H9 (cell line): ENCODE results near the gene ZNF396. TPM values are rescaled to one million over a fixed set of nuclear protein-coding genes. Genes with fewer than 3 reads are reported as not detected.

Source experiments
- DNase-seq: peaks from one replicate; pipeline ENCODE4 v3.0.0-alpha.2; 2017
- H2AFZ ChIP-seq: one replicate; pipeline ENCODE4 v1.6.1; 2013; ENCODE audit warnings: mild to moderate bottlenecking, low read length, control low read depth, moderate library complexity
- H2AK5ac ChIP-seq: 2 replicates; pipeline ENCODE4 v1.6.1; 2013; ENCODE audit warnings: low read length, control low read depth, mixed read lengths; ENCODE audit not compliant: insufficient read length
- H2BK120ac ChIP-seq: one replicate; pipeline ENCODE4 v1.6.1; 2013; ENCODE audit warnings: low read depth, mild to moderate bottlenecking, low read length, control low read depth, inconsistent platforms; ENCODE audit not compliant: poor library complexity, severe bottlenecking
- H2BK12ac ChIP-seq: 2 replicates; pipeline ENCODE4 v1.6.1; 2013; ENCODE audit warnings: low read length, control low read depth, mixed read lengths, low read depth; ENCODE audit not compliant: insufficient read length
- H2BK15ac ChIP-seq: 2 replicates; pipeline ENCODE4 v1.6.1; 2013; ENCODE audit warnings: low read depth, low read length, control low read depth
- H2BK20ac ChIP-seq: one replicate; pipeline ENCODE4 v1.6.1; 2013; ENCODE audit warnings: low read depth, mild to moderate bottlenecking, low read length, control low read depth, inconsistent platforms; ENCODE audit not compliant: poor library complexity, severe bottlenecking
- H2BK5ac ChIP-seq: 2 replicates; pipeline ENCODE4 v1.6.1; 2013; ENCODE audit warnings: low read length, control low read depth, mixed read lengths; ENCODE audit not compliant: insufficient read length
- H3K14ac ChIP-seq: 2 replicates; pipeline ENCODE4 v1.6.1; 2013; ENCODE audit warnings: low read length, control low read depth; ENCODE audit not compliant: insufficient read depth
- H3K18ac ChIP-seq: 2 replicates; pipeline ENCODE4 v1.6.1; 2013; ENCODE audit warnings: low read depth, mild to moderate bottlenecking, mixed read lengths, low read length, control low read depth; ENCODE audit not compliant: insufficient read length
- H3K23ac ChIP-seq: 2 replicates; pipeline ENCODE4 v1.6.1; 2013; ENCODE audit warnings: low read length, control low read depth, mixed read lengths, low read depth; ENCODE audit not compliant: insufficient read length
- H3K23me2 ChIP-seq: 2 replicates; pipeline ENCODE4 v1.6.1; 2013; ENCODE audit warnings: low read depth, mild to moderate bottlenecking, mixed read lengths, low read length, control low read depth; ENCODE audit not compliant: insufficient read length, poor library complexity, severe bottlenecking
- H3K27ac ChIP-seq: 2 replicates; pipeline ENCODE4 v1.5.1; 2013; ENCODE audit warnings: low read length, control low read depth, mixed read lengths, low read depth; ENCODE audit not compliant: insufficient read length
- H3K27me3 ChIP-seq: 2 replicates; pipeline ENCODE4 v1.6.1; 2013; ENCODE audit warnings: low read length, control low read depth, inconsistent platforms; ENCODE audit not compliant: insufficient read depth
- H3K4ac ChIP-seq: 2 replicates; pipeline ENCODE4 v1.6.1; 2013; ENCODE audit warnings: low read depth, mild to moderate bottlenecking, control low read depth, inconsistent platforms, low read length, moderate library complexity
- H3K4me1 ChIP-seq: 2 replicates; pipeline ENCODE4 v1.6.1; 2013; ENCODE audit warnings: low read length, control low read depth, inconsistent platforms; ENCODE audit not compliant: insufficient read depth
- H3K4me2 ChIP-seq: 2 replicates; pipeline ENCODE4 v1.6.1; 2013; ENCODE audit warnings: low read length, control low read depth, mixed read lengths; ENCODE audit not compliant: insufficient read length, insufficient read depth
- H3K56ac ChIP-seq: 2 replicates; pipeline ENCODE4 v1.6.1; 2013; ENCODE audit warnings: low read depth, mild to moderate bottlenecking, mixed read lengths, low read length, control low read depth; ENCODE audit not compliant: insufficient read length
- H3K79me1 ChIP-seq: 2 replicates; pipeline ENCODE4 v1.6.1; 2013; ENCODE audit warnings: low read depth, mild to moderate bottlenecking, moderate library complexity, low read length, control low read depth, inconsistent platforms; ENCODE audit not compliant: insufficient read depth, poor library complexity, severe bottlenecking
- H3K79me2 ChIP-seq: 2 replicates; pipeline ENCODE4 v1.6.1; 2013; ENCODE audit warnings: low read length, control low read depth, inconsistent platforms; ENCODE audit not compliant: insufficient read depth
- H3K9ac ChIP-seq: 2 replicates; pipeline ENCODE4 v1.6.1; 2013; ENCODE audit warnings: low read length, control low read depth, mixed read lengths; ENCODE audit not compliant: insufficient read length; ENCODE audit errors: extremely low read depth
- H3K9me3 ChIP-seq: one replicate; pipeline ENCODE4 v1.6.1; 2013; ENCODE audit warnings: low read depth, low read length, inconsistent platforms; ENCODE audit not compliant: control insufficient read depth
- H3T11ph ChIP-seq: one replicate; pipeline ENCODE4 v1.6.1; 2013; ENCODE audit warnings: mild to moderate bottlenecking, low read length, control low read depth, inconsistent platforms
- H4K20me1 ChIP-seq: one replicate; pipeline ENCODE4 v1.6.1; 2013; ENCODE audit not compliant: control insufficient read depth, insufficient read length, insufficient read depth
- H4K5ac ChIP-seq: 2 replicates; pipeline ENCODE4 v1.6.1; 2013; ENCODE audit warnings: low read depth, mild to moderate bottlenecking, mixed read lengths, low read length, control low read depth; ENCODE audit not compliant: insufficient read length
- H4K8ac ChIP-seq: replicated peaks from 2 replicates; pipeline ENCODE4 v1.6.1; 2013; ENCODE audit warnings: low read length, control low read depth, mixed read lengths, low read depth; ENCODE audit not compliant: insufficient read length
- H4K91ac ChIP-seq: 2 replicates; pipeline ENCODE4 v1.6.1; 2013; ENCODE audit warnings: low read depth, mild to moderate bottlenecking, moderate library complexity, mixed read lengths, low read length, control low read depth; ENCODE audit not compliant: insufficient read length
- H3K27ac Mint-ChIP-seq, 3 experiments: 2 replicates in 2 of 3; 3 replicates in 1 of 3; pipeline ENCODE4 v1.8.0; 2020 to 2021; ENCODE audit warnings: mixed read lengths in 3 of 3, mild to moderate bottlenecking in 1 of 3, moderate library complexity in 1 of 3
- H3K27me3 Mint-ChIP-seq: 2 replicates; pipeline ENCODE4 v1.8.0; 2021; ENCODE audit warnings: low read depth, mild to moderate bottlenecking, moderate library complexity, mixed read lengths
- H3K36me3 Mint-ChIP-seq, 3 experiments: 2 replicates in 2 of 3; 3 replicates in 1 of 3; pipeline ENCODE4 v1.8.0; 2020 to 2021; ENCODE audit warnings: low read depth in 3 of 3, mixed read lengths in 3 of 3; ENCODE audit not compliant: insufficient read depth in 1 of 3
- H3K4me1 Mint-ChIP-seq, 2 experiments: 2 replicates each; pipeline ENCODE4 v1.8.0; 2020; ENCODE audit warnings: mixed read lengths in 2 of 2
- H3K4me3 Mint-ChIP-seq, 2 experiments: 2 replicates in 1 of 2; 3 replicates in 1 of 2; pipeline ENCODE4 v1.8.0; 2020 to 2021; ENCODE audit warnings: mild to moderate bottlenecking in 2 of 2, mixed read lengths in 2 of 2, moderate library complexity in 1 of 2
- H3K9me3 Mint-ChIP-seq, 2 experiments: 2 replicates in 1 of 2; 3 replicates in 1 of 2; pipeline ENCODE4 v1.8.0; 2020; ENCODE audit warnings: mild to moderate bottlenecking in 2 of 2, mixed read lengths in 2 of 2, moderate library complexity in 1 of 2
- WGBS: extraction: QIAGEN DNeasy Blood & Tissue Kit; methylation state at CpG from one replicate; pipeline ENCODE4 v1.1.7; 2013; ENCODE audit warnings: missing lambda C conversion rate, low lambda C conversion rate, mixed read lengths; ENCODE audit not compliant: insufficient read length; ENCODE audit errors: extremely low coverage; 5-methylcytosine and 5-hydroxymethylcytosine counted together
- total RNA-seq: library from RNA; stranded (reverse); gene quantifications from 2 replicates; pipeline ENCODE4 v1.2.1, GENCODE V29; 2021
- TF ChIP-seq, protein P1 (sequence below): fragments of 200-600 bp; sonication (generic); conservative IDR thresholded peaks from 3 replicates; pipeline ENCODE4 v1.8.0; 2021; ENCODE audit warnings: antibody characterized with exemption, mild to moderate bottlenecking

Gene ZNF396
- total RNA-seq, 1 experiment from 2014 or later: 1.2 TPM

DNA sequence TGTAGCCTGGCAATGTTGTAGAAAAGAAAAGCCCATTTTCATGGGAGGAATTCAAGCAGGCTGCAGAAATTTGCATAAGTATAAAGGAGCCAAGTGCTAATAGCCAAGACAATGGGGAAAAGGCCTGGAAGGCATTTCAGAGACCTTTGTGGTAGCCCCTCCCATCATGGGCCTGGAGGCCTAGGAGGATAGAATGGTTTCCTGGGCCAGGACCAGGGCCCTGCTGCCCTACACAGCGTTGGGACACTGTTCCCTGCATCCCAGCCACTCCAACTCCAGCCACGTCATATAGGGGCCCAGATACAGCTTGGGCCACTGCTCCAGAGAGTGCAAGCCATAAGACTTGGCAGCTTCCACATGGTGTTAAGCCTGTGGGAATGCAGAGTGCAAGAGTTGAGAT, 24.9 kb downstream of the ZNF396 start:
- Histone ChIP-seq H2BK20ac (no peak overlapping the region), H3K14ac (no peak overlapping the region), H2BK120ac (no peak overlapping the region), H4K8ac (no peak overlapping the region), H4K5ac (no peak overlapping the region), H3K79me1 (no peaks in the 10 kb centered on the region), H3K56ac (no peak overlapping the region), H3K27me3 (no peaks in the 10 kb centered on the region), H3K18ac (no peak overlapping the region), H4K91ac (no peak overlapping the region), H2AK5ac (no peak overlapping the region), H4K20me1 (no peaks in the 10 kb centered on the region), H3K4ac (no peak overlapping the region), H3K23ac (no peak overlapping the region), H3T11ph (no peak overlapping the region), H3K23me2 (no peaks in the 10 kb centered on the region), H3K4me2 (no peak overlapping the region), H2AFZ (no peak overlapping the region), H2BK15ac (no peak overlapping the region), H3K9ac (no peak overlapping the region), H2BK12ac (no peak overlapping the region), H3K9me3 (peaks cover 17% of the 10 kb centered on the region), H2BK5ac (no peak overlapping the region), H3K4me1 (no peaks in the 10 kb centered on the region; the same call in 1 of the 2 replicates), H3K79me2 (no peaks in the 10 kb centered on the region), H3K27ac (no peak overlapping the region)
- WGBS: no CpG with 5 or more reads among the region's 2 CpGs
- peaks cover 23 to 25% of the 10 kb centered on the region in 2 experiments for H3K4me1 Mint-ChIP-seq
- DNase-seq: no peak
- peaks cover 27 to 32% of the 10 kb centered on the region in 2 experiments for H3K9me3 Mint-ChIP-seq
- peaks cover 12 to 21% (median 20%) of the 10 kb centered on the region in 3 experiments for H3K36me3 Mint-ChIP-seq
- no peak overlapping the region for H3K27ac Mint-ChIP-seq
- no peak overlapping the region for H3K4me3 Mint-ChIP-seq
- H3K27me3 Mint-ChIP-seq: peaks cover 3% of the 10 kb centered on the region
- TF ChIP-seq, protein P1, sequence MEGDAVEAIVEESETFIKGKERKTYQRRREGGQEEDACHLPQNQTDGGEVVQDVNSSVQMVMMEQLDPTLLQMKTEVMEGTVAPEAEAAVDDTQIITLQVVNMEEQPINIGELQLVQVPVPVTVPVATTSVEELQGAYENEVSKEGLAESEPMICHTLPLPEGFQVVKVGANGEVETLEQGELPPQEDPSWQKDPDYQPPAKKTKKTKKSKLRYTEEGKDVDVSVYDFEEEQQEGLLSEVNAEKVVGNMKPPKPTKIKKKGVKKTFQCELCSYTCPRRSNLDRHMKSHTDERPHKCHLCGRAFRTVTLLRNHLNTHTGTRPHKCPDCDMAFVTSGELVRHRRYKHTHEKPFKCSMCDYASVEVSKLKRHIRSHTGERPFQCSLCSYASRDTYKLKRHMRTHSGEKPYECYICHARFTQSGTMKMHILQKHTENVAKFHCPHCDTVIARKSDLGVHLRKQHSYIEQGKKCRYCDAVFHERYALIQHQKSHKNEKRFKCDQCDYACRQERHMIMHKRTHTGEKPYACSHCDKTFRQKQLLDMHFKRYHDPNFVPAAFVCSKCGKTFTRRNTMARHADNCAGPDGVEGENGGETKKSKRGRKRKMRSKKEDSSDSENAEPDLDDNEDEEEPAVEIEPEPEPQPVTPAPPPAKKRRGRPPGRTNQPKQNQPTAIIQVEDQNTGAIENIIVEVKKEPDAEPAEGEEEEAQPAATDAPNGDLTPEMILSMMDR: no peak
